Measurements from ENCODE around the gene PRDM2.

GRCh38 chr1:13826009-13826408 is 126.0 kb downstream of the PRDM2 start:
- TF ChIP-seq CTCF (IDR thresholded peaks at IDR 0.05) (no peak), POLR2A (IDR thresholded peaks at IDR 0.05) (no peak)
